Fibroblast of lung (primary cell): ENCODE data around the gene E2F2. TPM values are rescaled to one million over a fixed set of nuclear protein-coding genes. Genes with fewer than 3 reads are reported as not detected.

ENCODE experiments used
- DNase-seq, 2 donors: peaks; one replicate each; pipeline versions ENCODE4 v3.0.0 to v3.0.0-alpha.2; 2010; ENCODE audit warnings: low read depth in 2 of 2
- H2AFZ ChIP-seq: 2 replicates; pipeline ENCODE4 v1.5.1; 2012; ENCODE audit warnings: low read length, control low read depth, inconsistent platforms
- H3K27ac ChIP-seq: 2 replicates; pipeline ENCODE4 v1.5.1; 2011; ENCODE audit warnings: low read length, control low read depth; ENCODE audit not compliant: insufficient read depth
- H3K27me3 ChIP-seq: 2 replicates; pipeline ENCODE4 v1.5.1; 2011; ENCODE audit warnings: mild to moderate bottlenecking, low read length; ENCODE audit not compliant: control insufficient read depth, insufficient read depth
- H3K36me3 ChIP-seq: 2 replicates; pipeline ENCODE4 v1.5.1; 2011; ENCODE audit warnings: low read length; ENCODE audit not compliant: control insufficient read depth, insufficient read depth
- H3K4me1 ChIP-seq: 2 replicates; pipeline ENCODE4 v1.5.1; 2011; ENCODE audit warnings: low read length; ENCODE audit not compliant: control insufficient read depth, insufficient read depth; ENCODE audit errors: extremely low read depth
- H3K4me2 ChIP-seq: 2 replicates; pipeline ENCODE4 v1.5.1; 2011; ENCODE audit warnings: low read length, control low read depth; ENCODE audit not compliant: insufficient read depth; ENCODE audit errors: extremely low read depth
- H3K4me3 ChIP-seq, 4 experiments: fragments of 200-600 bp in 1 of 4; sonication (generic) in 1 of 4; replicated peaks in 1 of 4; 2 replicates each; pipeline ENCODE4 v1.5.1; 2011 to 2016; ENCODE audit warnings: low read length in 4 of 4, low read depth in 3 of 4, mild to moderate bottlenecking in 3 of 4, control low read depth in 2 of 4, inconsistent platforms in 1 of 4, mixed read lengths in 1 of 4; ENCODE audit not compliant: insufficient read depth in 1 of 4; ENCODE audit errors: control extremely low read depth in 1 of 4
- H3K79me2 ChIP-seq: 2 replicates; pipeline ENCODE4 v1.5.1; 2012; ENCODE audit warnings: mild to moderate bottlenecking, low read length, inconsistent platforms; ENCODE audit not compliant: control insufficient read depth, insufficient read depth
- H3K9ac ChIP-seq: 2 replicates; pipeline ENCODE4 v1.5.1; 2011; ENCODE audit warnings: mild to moderate bottlenecking, low read length, control low read depth; ENCODE audit not compliant: insufficient read depth
- H3K9me3 ChIP-seq: 2 replicates; pipeline ENCODE4 v1.5.1; 2012; ENCODE audit warnings: low read depth, low read length; ENCODE audit not compliant: control insufficient read depth, insufficient read depth
- H4K20me1 ChIP-seq: 2 replicates; pipeline ENCODE4 v1.5.1; 2011; ENCODE audit warnings: low read length; ENCODE audit not compliant: control insufficient read depth, insufficient read depth; ENCODE audit errors: extremely low read depth
- CTCF ChIP-seq, 2 donors: IDR thresholded peaks in 1 of 2; conservative IDR thresholded peaks in 1 of 2; 1 replicate in 1 of 2; 2 replicates in 1 of 2; pipeline ENCODE4 v1.5.1; 2011 to 2012; ENCODE audit warnings: low read length in 2 of 2, control low read depth in 1 of 2, inconsistent platforms in 1 of 2, low read depth in 1 of 2, mild to moderate bottlenecking in 1 of 2
- EZH2 ChIP-seq: IDR thresholded peaks from 2 replicates; pipeline ENCODE4 v1.5.1; 2012; ENCODE audit warnings: low read length, control low read depth, mild to moderate bottlenecking; ENCODE audit errors: missing control alignments
- polyA plus RNA-seq, 2 donors: library from polyadenylated mRNA; depleted of rRNA in 1 of 2; stranded (reverse) in 1 of 2; unstranded in 1 of 2; fragments of >200 nt; gene quantifications; 2 replicates each; pipeline ENCODE4 v1.2.1, GENCODE V29; 2011 to 2012; ENCODE audit warnings: missing spikeins in 1 of 2
- total RNA-seq: library from RNA; depleted of rRNA; stranded (reverse); fragments of >200 nt; gene quantifications from 2 replicates; pipeline ENCODE4 v1.2.1, GENCODE V29; 2014

Gene E2F2
- total and polyA plus RNA-seq, 2 donors (not counting 1 experiment from before 2014, with no cell fraction given): 0.17 to 0.26 TPM

- Histone ChIP-seq H4K20me1 (no peaks in the 10 kb centered on the region), H3K79me2 (no peaks in the 10 kb centered on the region), H3K27ac (no peak overlapping the region)
Observed at GRCh38 chr1:23462766-23463165, 68.3 kb downstream of the E2F2 start.

DNA sequence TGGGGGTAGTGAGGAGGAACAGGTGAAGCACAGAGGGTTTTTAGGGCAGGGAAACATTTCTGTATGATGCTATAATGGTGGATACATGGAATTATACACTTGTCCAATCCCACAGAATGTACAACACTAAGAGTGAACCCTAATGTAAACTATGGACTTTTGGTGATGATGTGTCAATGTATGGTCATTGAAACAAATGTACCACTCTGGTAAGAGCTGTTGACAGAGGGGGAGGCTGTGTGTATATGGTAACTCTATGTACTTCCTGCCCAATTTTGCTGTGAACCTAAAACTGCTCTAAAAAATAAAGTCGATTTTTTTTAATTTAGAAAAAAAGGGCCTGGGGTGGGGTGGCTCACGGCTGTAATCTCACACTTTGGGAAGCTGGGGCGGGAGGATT lies 70.0 kb downstream of the E2F2 start:
- H3K36me3 ChIP-seq: no peaks in the 10 kb centered on the region
- H3K27ac ChIP-seq: no peak overlapping the region
- no peaks in the 10 kb centered on the region for H3K9me3 ChIP-seq
- no peak for TF ChIP-seq CTCF (conservative IDR thresholded peaks at IDR 0.05 in 1 of 2, IDR thresholded peaks at IDR 0.05 in 1 of 2; ENCODE audit: low read depth in 1 of 2, low read length in 2 of 2)
- TF ChIP-seq EZH2: no peak
- no peak overlapping the region for H3K9ac ChIP-seq
- H3K79me2 ChIP-seq: no peaks in the 10 kb centered on the region
- H3K4me3 ChIP-seq: no peak overlapping the region
- DNase-seq: no peak
- no peaks in the 10 kb centered on the region for H3K4me1 ChIP-seq
- H2AFZ ChIP-seq: no peak overlapping the region
- H3K4me2 ChIP-seq: no peak overlapping the region
- H3K27me3 ChIP-seq: no peaks in the 10 kb centered on the region
- H4K20me1 ChIP-seq: no peaks in the 10 kb centered on the region

More at GRCh38 chr1:23462766-23463165, 68.3 kb downstream of the E2F2 start:
- no peak overlapping the region for H3K4me2 ChIP-seq
- TF ChIP-seq CTCF (conservative IDR thresholded peaks at IDR 0.05 in 1 of 2, IDR thresholded peaks at IDR 0.05 in 1 of 2; ENCODE audit: low read depth in 1 of 2, low read length in 2 of 2) (no peak), EZH2 (no peak)
- no peaks in the 10 kb centered on the region for H3K9me3 ChIP-seq
- DNase-seq: no peak
- H3K4me1 ChIP-seq: no peaks in the 10 kb centered on the region
- no peak overlapping the region for H3K9ac ChIP-seq
- no peaks in the 10 kb centered on the region for H3K36me3 ChIP-seq
- no peak overlapping the region for H3K4me3 ChIP-seq
- no peaks in the 10 kb centered on the region for H3K27me3 ChIP-seq
- no peak overlapping the region for H2AFZ ChIP-seq

GRCh38 chr1:23460519-23460918 lies 70.5 kb downstream of the E2F2 start:
- TF ChIP-seq CTCF (conservative IDR thresholded peaks at IDR 0.05 in 1 of 2, IDR thresholded peaks at IDR 0.05 in 1 of 2; ENCODE audit: low read depth in 1 of 2, low read length in 2 of 2) (no peak), EZH2 (no peak)
- H3K4me1 ChIP-seq: no peaks in the 10 kb centered on the region
- no peak overlapping the region for H2AFZ ChIP-seq
- no peaks in the 10 kb centered on the region for H4K20me1 ChIP-seq
- DNase-seq: no peak
- H3K4me3 ChIP-seq: no peak overlapping the region
- H3K9ac ChIP-seq: no peak overlapping the region
- H3K27ac ChIP-seq: no peak overlapping the region
- H3K9me3 ChIP-seq: no peaks in the 10 kb centered on the region
- no peaks in the 10 kb centered on the region for H3K36me3 ChIP-seq
- H3K4me2 ChIP-seq: no peak overlapping the region
- H3K27me3 ChIP-seq: no peaks in the 10 kb centered on the region
- H3K79me2 ChIP-seq: no peaks in the 10 kb centered on the region
